ENCODE data around the gene PTGFRN. TPM values are rescaled to one million over a fixed set of nuclear protein-coding genes. Genes with fewer than 3 reads are reported as not detected.

The PTGFRN gene
- total and polyA plus RNA-seq, 2 donors, result 19.7 to 26.0 TPM

- Histone ChIP-seq H3K27ac (ENCODE audit: low read depth in 1 of 2, low read length in 1 of 2) (no peak overlapping the region), H3K4me3 (ENCODE audit: low read length in 2 of 2) (no peak overlapping the region), H3K4me1 (ENCODE audit: control insufficient read depth in 2 of 2, insufficient read depth in 2 of 2, low read length in 2 of 2) (no peaks in the 10 kb centered on the region), H3K27me3 (ENCODE audit: control insufficient read depth in 2 of 2, insufficient read depth in 1 of 2, low read length in 1 of 2) (no peaks in the 10 kb centered on the region), H3K36me3 (ENCODE audit: control insufficient read depth in 2 of 2, insufficient read depth in 2 of 2, low read length in 1 of 2) (no peaks in the 10 kb centered on the region), H3K9me3 (ENCODE audit: control insufficient read depth in 2 of 2, insufficient read depth in 1 of 2, low read length in 1 of 2) (no peaks in the 10 kb centered on the region)
- WGBS, result 98% methylated on average over 13 of the region's 13 CpGs
- no peak for DNase-seq (ENCODE audit: low read depth in 6 of 9, low spot score in 9 of 9)
Measured at GRCh38 chr1:116941670-116942069, 32.0 kb downstream of the PTGFRN start.

DNA sequence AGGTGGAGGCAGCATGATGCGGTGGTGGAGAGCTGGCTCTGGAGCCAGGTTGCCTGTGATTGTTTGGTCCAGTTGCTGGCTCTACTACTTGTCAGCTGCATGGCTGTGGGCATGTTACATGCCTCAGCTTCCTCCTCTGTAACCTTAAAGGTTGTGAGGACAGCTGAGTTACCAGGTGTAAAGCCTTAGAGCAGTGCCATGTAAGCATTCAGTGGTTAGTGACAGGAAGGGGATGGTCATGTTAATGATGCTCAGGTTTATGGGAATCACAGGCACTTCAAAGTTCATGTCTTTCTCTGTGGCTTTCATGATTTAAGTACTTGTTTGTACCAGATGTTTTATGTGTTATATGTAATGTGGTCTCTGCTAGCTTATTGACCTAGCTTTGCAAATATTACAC, 32.6 kb downstream of the PTGFRN start:
- DNase-seq (ENCODE audit: low read depth in 6 of 9, low spot score in 9 of 9), result peak in 1 of 9 donors; percentile 37
- WGBS, result 60% methylated on average over 1 of the region's 1 CpG

DNA sequence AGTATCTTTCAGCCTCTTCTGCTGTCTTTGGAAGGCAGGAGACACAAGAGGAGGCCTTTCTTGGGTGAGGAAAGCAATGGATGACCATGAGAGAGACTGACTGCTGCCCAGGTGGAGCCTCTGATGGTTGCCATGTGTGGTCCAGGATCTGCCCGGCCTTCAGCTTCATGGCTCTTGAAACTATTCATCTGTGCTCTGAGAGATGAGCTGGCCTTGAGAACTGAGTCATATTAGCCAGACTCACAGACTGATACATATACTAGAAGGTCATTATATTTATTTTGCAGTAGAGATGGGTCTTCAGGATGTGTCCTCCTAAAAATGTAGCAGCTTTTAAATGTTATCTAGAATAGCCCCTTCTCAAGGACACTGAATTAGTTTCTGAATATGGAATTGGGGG, 33.7 kb downstream of the PTGFRN start:
- H3K9me3 ChIP-seq (ENCODE audit: control insufficient read depth in 2 of 2, insufficient read depth in 1 of 2, low read length in 1 of 2), result no peaks in the 10 kb centered on the region
- H3K27ac ChIP-seq (ENCODE audit: low read depth in 1 of 2, low read length in 1 of 2), result no peak overlapping the region
- no peaks in the 10 kb centered on the region for H3K27me3 ChIP-seq (ENCODE audit: control insufficient read depth in 2 of 2, insufficient read depth in 1 of 2, low read length in 1 of 2)
- no peaks in the 10 kb centered on the region for H3K36me3 ChIP-seq (ENCODE audit: control insufficient read depth in 2 of 2, insufficient read depth in 2 of 2, low read length in 1 of 2)
- 98% methylated on average over 1 of the region's 1 CpG for WGBS
- H3K4me3 ChIP-seq (ENCODE audit: low read length in 2 of 2), result no peak overlapping the region
- H3K4me1 ChIP-seq (ENCODE audit: control insufficient read depth in 2 of 2, insufficient read depth in 2 of 2, low read length in 2 of 2), result no peaks in the 10 kb centered on the region
- no peak for DNase-seq (ENCODE audit: low read depth in 6 of 9, low spot score in 9 of 9)

More for the DNA sequence above, 32.6 kb downstream of the PTGFRN start:
- Histone ChIP-seq H3K36me3 (ENCODE audit: control insufficient read depth in 2 of 2, insufficient read depth in 2 of 2, low read length in 1 of 2) (no peaks in the 10 kb centered on the region), H3K4me3 (ENCODE audit: low read length in 2 of 2) (no peak overlapping the region), H3K4me1 (ENCODE audit: control insufficient read depth in 2 of 2, insufficient read depth in 2 of 2, low read length in 2 of 2) (no peaks in the 10 kb centered on the region), H3K27ac (ENCODE audit: low read depth in 1 of 2, low read length in 1 of 2) (no peak overlapping the region), H3K9me3 (ENCODE audit: control insufficient read depth in 2 of 2, insufficient read depth in 1 of 2, low read length in 1 of 2) (no peaks in the 10 kb centered on the region), H3K27me3 (ENCODE audit: control insufficient read depth in 2 of 2, insufficient read depth in 1 of 2, low read length in 1 of 2) (no peaks in the 10 kb centered on the region)

DNA sequence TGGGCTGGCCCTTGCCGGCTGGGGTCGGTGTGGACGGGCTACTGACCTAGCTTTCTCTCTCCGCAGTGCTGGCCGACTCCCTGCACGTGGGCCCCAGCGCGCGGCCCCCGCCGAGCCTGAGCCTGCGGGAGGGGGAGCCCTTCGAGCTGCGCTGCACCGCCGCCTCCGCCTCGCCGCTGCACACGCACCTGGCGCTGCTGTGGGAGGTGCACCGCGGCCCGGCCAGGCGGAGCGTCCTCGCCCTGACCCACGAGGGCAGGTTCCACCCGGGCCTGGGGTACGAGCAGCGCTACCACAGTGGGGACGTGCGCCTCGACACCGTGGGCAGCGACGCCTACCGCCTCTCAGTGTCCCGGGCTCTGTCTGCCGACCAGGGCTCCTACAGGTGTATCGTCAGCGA, 34.9 kb downstream of the PTGFRN start:
- H3K4me3 ChIP-seq (ENCODE audit: low read length in 2 of 2), result no peak overlapping the region
- no peaks in the 10 kb centered on the region for H3K27me3 ChIP-seq (ENCODE audit: control insufficient read depth in 2 of 2, insufficient read depth in 1 of 2, low read length in 1 of 2)
- H3K27ac ChIP-seq (ENCODE audit: low read depth in 1 of 2, low read length in 1 of 2), result no peak overlapping the region
- no peak for DNase-seq (ENCODE audit: low read depth in 6 of 9, low spot score in 9 of 9)
- no peaks in the 10 kb centered on the region for H3K36me3 ChIP-seq (ENCODE audit: control insufficient read depth in 2 of 2, insufficient read depth in 2 of 2, low read length in 1 of 2)
- WGBS, result 98% methylated on average over 42 of the region's 42 CpGs
- no peaks in the 10 kb centered on the region for H3K4me1 ChIP-seq (ENCODE audit: control insufficient read depth in 2 of 2, insufficient read depth in 2 of 2, low read length in 2 of 2)
- H3K9me3 ChIP-seq (ENCODE audit: control insufficient read depth in 2 of 2, insufficient read depth in 1 of 2, low read length in 1 of 2), result no peaks in the 10 kb centered on the region

DNA sequence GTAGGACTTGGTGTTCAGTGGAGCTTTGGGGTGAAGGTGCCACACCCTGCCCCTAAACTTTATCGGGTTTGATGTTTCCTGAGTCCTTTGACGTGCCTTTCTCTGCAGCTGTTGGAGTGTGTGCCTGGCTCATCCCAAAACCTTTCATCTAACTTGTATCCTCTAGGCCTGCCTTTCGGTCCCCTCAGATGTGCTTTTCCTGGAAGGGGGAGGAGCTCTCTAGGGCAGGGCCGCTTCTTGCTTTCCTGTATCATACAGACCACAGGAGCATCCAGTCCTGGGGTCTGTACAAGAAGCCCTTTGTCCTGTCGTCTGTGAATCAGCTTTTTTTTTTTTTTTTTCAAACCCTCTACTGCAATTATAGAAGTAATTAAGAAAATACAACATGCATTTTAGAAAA, 35.7 kb downstream of the PTGFRN start:
- Histone ChIP-seq H3K4me3 (ENCODE audit: low read length in 2 of 2) (no peak overlapping the region), H3K27ac (ENCODE audit: low read depth in 1 of 2, low read length in 1 of 2) (no peak overlapping the region), H3K27me3 (ENCODE audit: control insufficient read depth in 2 of 2, insufficient read depth in 1 of 2, low read length in 1 of 2) (no peaks in the 10 kb centered on the region), H3K9me3 (ENCODE audit: control insufficient read depth in 2 of 2, insufficient read depth in 1 of 2, low read length in 1 of 2) (no peaks in the 10 kb centered on the region), H3K36me3 (ENCODE audit: control insufficient read depth in 2 of 2, insufficient read depth in 2 of 2, low read length in 1 of 2) (no peaks in the 10 kb centered on the region), H3K4me1 (ENCODE audit: control insufficient read depth in 2 of 2, insufficient read depth in 2 of 2, low read length in 2 of 2) (no peaks in the 10 kb centered on the region)
- DNase-seq (ENCODE audit: low read depth in 6 of 9, low spot score in 9 of 9), result no peak
- WGBS, result 86% methylated on average over 5 of the region's 5 CpGs

DNA sequence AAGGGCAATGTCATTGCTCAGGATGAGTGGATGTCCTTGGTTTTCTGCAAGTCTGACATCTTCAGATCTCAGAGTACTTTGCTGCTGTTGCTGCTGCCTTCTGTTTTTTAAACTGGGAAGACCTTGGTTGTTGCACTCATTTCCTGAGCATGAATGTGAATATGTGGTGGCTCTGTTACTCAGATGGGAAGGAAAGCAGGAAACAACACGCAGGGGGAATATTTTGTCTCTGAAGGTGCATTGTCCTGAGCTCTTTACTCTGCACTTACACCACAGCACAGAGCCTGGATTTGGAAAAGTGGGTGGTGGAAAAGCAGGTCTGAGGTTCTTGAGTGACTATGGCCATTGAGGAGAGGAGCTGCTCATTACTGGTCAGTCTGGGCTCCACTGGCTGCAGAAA, 36.3 kb downstream of the PTGFRN start:
- H3K27me3 ChIP-seq (ENCODE audit: control insufficient read depth in 2 of 2, insufficient read depth in 1 of 2, low read length in 1 of 2), result no peaks in the 10 kb centered on the region
- H3K4me1 ChIP-seq (ENCODE audit: control insufficient read depth in 2 of 2, insufficient read depth in 2 of 2, low read length in 2 of 2), result no peaks in the 10 kb centered on the region
- 74% methylated on average over 1 of the region's 1 CpG for WGBS
- H3K4me3 ChIP-seq (ENCODE audit: low read length in 2 of 2), result no peak overlapping the region
- no peak for DNase-seq (ENCODE audit: low read depth in 6 of 9, low spot score in 9 of 9)
- H3K27ac ChIP-seq (ENCODE audit: low read depth in 1 of 2, low read length in 1 of 2), result no peak overlapping the region
- no peaks in the 10 kb centered on the region for H3K9me3 ChIP-seq (ENCODE audit: control insufficient read depth in 2 of 2, insufficient read depth in 1 of 2, low read length in 1 of 2)
- no peaks in the 10 kb centered on the region for H3K36me3 ChIP-seq (ENCODE audit: control insufficient read depth in 2 of 2, insufficient read depth in 2 of 2, low read length in 1 of 2)

DNA sequence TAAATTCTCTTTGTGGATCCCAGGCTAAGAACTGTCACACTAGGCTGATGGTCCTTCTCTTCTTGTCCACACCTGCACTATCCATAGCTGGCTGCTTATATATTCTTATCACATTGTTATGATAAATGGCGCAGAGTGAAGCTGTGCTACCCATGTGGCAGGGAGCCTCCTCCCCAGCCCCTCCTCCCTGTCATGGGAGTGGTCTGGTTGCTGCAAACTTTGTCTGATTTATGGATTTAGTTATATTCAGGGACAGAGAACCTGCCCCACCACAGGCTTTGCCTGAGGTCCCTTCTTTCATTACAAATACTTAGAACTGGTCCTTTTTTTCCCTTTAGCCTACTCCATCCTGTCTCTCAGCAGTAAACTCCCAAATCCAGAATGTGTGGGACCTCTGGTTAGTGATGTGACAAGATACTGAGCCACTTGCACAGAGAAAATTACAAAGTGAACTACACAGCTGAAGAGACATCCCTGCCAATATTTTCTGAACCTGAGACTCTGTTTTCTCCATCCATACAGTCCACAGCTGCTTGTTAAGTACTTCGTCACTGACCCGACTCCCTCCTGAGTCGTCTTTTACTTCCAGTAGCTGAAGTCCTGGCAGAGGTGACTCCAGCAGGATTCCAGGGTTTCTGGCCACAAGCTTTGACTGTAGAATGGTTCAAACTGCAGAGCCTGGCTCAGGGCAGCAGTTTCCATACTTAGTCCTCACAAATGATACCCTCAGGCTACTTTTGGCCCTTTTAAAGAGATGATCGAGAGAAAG, 37.6 kb downstream of the PTGFRN start:
- H3K27me3 ChIP-seq (ENCODE audit: control insufficient read depth in 2 of 2, insufficient read depth in 1 of 2, low read length in 1 of 2), result no peaks in the 10 kb centered on the region
- H3K9me3 ChIP-seq (ENCODE audit: control insufficient read depth in 2 of 2, insufficient read depth in 1 of 2, low read length in 1 of 2), result no peaks in the 10 kb centered on the region
- WGBS, result 78% methylated on average over 5 of the region's 5 CpGs
- no peak for DNase-seq (ENCODE audit: low read depth in 6 of 9, low spot score in 9 of 9)
- H3K36me3 ChIP-seq (ENCODE audit: control insufficient read depth in 2 of 2, insufficient read depth in 2 of 2, low read length in 1 of 2), result no peaks in the 10 kb centered on the region
- H3K4me3 ChIP-seq (ENCODE audit: low read length in 2 of 2), result no peak overlapping the region
- H3K27ac ChIP-seq (ENCODE audit: low read depth in 1 of 2, low read length in 1 of 2), result no peak overlapping the region
- no peaks in the 10 kb centered on the region for H3K4me1 ChIP-seq (ENCODE audit: control insufficient read depth in 2 of 2, insufficient read depth in 2 of 2, low read length in 2 of 2)

GRCh38 chr1:116948046-116948445, 38.3 kb downstream of the PTGFRN start:
- 93% methylated on average over 5 of the region's 5 CpGs for WGBS
- H3K36me3 ChIP-seq (ENCODE audit: control insufficient read depth in 2 of 2, insufficient read depth in 2 of 2, low read length in 1 of 2), result no peaks in the 10 kb centered on the region

GRCh38 chr1:116948642-116949041, 38.9 kb downstream of the PTGFRN start:
- Histone ChIP-seq H3K27me3 (ENCODE audit: control insufficient read depth in 2 of 2, insufficient read depth in 1 of 2, low read length in 1 of 2) (no peaks in the 10 kb centered on the region), H3K36me3 (ENCODE audit: control insufficient read depth in 2 of 2, insufficient read depth in 2 of 2, low read length in 1 of 2) (no peaks in the 10 kb centered on the region), H3K9me3 (ENCODE audit: control insufficient read depth in 2 of 2, insufficient read depth in 1 of 2, low read length in 1 of 2) (no peaks in the 10 kb centered on the region), H3K4me1 (ENCODE audit: control insufficient read depth in 2 of 2, insufficient read depth in 2 of 2, low read length in 2 of 2) (no peaks in the 10 kb centered on the region), H3K27ac (ENCODE audit: low read depth in 1 of 2, low read length in 1 of 2) (no peak overlapping the region), H3K4me3 (ENCODE audit: low read length in 2 of 2) (no peak overlapping the region)
- DNase-seq (ENCODE audit: low read depth in 6 of 9, low spot score in 9 of 9), result no peak
- whole genome bisulfite sequencing, result 98% methylated on average over 1 of the region's 1 CpG

More at GRCh38 chr1:116948046-116948445, 38.3 kb downstream of the PTGFRN start:
- H3K27ac ChIP-seq (ENCODE audit: low read depth in 1 of 2, low read length in 1 of 2), result no peak overlapping the region
- no peaks in the 10 kb centered on the region for H3K9me3 ChIP-seq (ENCODE audit: control insufficient read depth in 2 of 2, insufficient read depth in 1 of 2, low read length in 1 of 2)
- H3K27me3 ChIP-seq (ENCODE audit: control insufficient read depth in 2 of 2, insufficient read depth in 1 of 2, low read length in 1 of 2), result no peaks in the 10 kb centered on the region
- H3K4me3 ChIP-seq (ENCODE audit: low read length in 2 of 2), result no peak overlapping the region
- H3K4me1 ChIP-seq (ENCODE audit: control insufficient read depth in 2 of 2, insufficient read depth in 2 of 2, low read length in 2 of 2), result no peaks in the 10 kb centered on the region
- no peak for DNase-seq (ENCODE audit: low read depth in 6 of 9, low spot score in 9 of 9)

All from thymus (tissue), 11 donors.